NOMO-1 (cell line): Measurements from ENCODE around the gene R3HDM4.
A peak's percentile ranks its signal among the peaks of the same experiment; 100 is the strongest.

Experiments used
- DNase-seq, 2 experiments: peaks; one replicate each; lab custom pipeline; 2025; ENCODE audit not compliant: unreplicated experiment in 2 of 2; lab: John Stamatoyannopoulos, UW

R3HDM4 gene

DNA sequence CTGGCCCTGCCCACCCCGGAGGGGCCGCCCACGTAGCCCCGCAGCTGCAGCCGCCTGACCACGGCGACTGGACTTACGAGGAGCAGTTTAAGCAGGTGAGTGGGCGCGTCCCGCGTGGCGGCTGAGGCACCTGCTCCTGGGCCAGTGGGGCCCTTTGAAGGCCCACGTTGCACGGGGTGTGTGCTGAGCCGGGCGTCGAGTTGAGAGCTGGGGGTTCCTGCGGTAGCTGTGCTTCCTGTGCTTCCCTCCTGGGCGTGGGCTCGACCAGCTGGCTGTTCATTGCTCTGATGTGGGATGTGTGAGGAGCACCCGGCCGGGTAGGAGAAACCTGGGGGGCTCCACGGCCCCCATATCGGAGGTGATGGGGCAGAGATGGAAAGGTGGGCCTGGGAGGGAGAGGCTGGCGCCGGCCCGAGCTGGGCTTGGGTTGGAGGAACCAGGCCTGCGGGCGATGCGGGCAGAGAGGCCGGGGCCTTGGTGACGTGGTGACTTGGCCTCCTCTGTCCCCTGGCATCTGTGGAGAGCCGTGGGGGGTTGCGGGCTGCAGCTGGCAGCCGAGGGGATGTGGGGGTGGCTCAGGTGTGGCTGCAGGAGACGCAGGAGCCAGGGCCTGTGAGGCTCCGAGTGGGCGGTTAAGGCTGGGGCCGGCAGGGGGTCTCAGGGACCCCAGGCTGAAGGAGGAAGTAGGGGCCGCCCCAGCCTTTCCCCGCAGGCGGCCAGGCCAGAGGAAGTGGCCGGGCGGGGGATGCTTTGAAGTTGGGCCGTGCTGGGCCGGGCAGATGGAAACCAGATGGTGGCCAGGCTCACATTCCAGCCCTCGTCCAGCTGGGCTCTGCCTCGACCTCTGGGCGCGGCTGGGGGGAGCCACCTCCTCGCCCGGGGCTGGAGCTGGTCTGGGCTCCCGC, 19.9 kb upstream of the R3HDM4 start:
- no peak for DNase-seq

DNA sequence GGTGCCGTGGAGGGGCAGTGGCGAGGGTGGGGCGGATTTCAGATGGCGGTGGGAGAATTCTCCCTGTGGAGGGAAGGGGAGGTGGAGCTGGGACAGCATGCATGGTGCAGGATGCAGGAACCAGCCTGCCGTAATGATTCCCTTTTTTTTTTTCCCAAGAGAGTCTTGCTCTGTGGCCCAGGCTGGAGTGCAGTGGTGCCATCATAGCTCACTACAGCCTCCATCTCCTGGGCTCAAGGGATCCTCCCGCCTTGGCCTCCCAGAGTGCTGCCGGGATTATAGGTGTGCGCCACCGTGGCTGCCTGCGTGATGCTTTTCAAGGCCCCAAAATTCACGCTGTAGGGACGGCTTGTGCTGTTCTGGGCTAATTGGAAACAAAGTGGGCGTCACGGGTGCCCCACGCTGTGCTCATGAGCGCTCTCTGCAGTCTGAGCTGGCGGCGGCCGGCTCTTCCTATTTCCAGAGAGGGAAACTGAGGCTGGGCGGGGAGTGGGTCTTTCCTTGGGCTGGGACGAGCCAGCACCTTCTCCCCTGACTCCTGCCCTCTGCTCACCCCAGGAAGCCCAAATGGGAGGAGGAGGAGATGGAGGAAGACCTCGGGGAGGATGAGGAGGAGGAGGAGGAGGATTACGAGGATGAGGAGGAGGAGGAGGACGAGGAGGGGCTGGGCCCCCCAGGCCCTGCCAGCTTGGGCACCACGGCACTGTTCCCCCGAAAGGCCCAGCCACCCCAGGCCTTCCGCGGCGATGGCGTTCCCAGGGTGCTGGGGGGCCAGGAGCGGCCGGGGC, 19.0 kb upstream of the R3HDM4 start:
- DNase-seq, result no peak

DNA sequence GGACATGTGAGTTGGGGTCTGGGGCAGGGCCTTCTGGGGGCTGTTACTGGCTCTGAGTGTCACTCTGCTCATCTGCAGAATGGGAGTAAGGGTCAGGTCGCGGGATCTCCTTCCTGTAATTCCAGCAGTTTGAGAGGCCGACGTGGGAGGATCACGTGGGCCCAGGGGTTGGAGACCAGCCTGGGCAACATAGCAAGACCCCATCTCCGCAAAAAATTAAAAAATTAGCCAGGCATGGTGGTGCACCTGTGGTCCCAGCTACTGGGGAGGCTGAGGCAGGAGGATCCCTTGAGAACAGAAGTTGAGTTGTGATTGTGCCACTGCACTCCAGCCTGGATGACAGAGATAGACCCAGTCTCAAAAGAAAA, 16.9 kb upstream of the R3HDM4 start:
- no peak for DNase-seq

DNA sequence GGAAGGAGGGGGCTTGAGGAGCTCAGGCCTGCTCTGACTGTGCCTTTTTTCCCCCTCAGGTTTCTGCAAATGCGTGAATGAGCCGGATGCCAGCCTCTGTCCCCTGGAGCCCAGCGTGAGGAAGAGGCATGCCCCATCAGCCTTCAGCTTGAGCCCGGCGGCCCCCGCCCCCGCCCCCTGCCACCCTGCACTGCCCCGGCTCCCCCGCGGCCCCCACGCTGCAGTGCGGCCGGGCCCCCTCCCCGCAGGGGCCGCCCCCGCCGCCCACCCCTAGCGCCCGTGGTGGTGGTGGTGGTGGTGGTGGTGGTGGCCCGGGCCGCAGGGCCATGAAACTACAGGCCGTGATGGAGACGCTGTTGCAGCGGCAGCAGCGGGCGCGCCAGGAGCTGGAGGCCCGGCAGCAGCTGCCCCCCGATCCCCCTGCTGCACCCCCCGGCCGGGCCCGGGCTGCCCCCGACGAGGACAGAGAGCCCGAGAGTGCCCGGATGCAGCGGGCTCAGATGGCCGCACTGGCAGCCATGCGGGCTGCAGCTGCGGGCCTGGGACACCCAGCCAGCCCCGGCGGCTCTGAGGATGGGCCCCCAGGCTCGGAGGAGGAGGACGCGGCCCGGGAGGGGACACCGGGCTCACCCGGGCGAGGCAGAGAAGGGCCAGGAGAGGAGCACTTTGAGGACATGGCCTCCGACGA, 16.3 kb upstream of the R3HDM4 start:
- DNase-seq, result no peak

DNA sequence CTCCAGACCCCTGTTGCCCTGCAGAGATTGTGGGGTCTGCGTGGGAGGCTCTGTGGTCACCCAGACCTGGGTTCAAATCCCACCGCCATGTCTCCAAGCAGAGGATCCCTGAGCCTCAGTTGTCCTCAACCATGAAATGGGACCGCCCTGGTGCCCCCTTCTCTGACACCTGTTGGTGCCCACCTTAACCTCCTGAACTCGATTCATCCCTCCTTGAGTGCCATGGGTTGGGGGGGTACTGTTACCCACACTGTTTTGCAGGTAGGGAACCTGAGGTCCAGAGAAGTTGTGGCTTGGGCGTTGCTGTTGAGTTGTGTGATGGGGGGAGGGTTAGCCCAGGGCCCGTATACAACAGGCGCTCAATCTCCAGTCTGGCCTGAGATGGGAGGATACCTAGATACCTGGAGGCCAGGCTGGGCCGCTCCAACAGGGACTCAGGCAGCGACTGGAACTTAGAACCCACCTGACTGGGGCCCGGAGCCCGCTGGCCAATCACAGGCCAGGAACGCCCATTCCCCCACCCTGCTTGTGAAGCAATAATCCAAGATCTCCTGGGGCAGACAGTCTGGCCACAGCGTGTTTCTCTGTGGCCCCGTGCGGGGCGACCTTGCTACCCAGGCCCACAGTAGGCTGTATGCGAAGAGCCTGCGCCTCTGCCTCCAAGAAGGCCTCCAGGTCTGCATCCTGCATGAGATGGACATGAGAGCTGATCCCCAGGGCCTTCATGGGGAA, 15.6 kb upstream of the R3HDM4 start:
- peak; percentile 22 to 34 for DNase-seq

DNA sequence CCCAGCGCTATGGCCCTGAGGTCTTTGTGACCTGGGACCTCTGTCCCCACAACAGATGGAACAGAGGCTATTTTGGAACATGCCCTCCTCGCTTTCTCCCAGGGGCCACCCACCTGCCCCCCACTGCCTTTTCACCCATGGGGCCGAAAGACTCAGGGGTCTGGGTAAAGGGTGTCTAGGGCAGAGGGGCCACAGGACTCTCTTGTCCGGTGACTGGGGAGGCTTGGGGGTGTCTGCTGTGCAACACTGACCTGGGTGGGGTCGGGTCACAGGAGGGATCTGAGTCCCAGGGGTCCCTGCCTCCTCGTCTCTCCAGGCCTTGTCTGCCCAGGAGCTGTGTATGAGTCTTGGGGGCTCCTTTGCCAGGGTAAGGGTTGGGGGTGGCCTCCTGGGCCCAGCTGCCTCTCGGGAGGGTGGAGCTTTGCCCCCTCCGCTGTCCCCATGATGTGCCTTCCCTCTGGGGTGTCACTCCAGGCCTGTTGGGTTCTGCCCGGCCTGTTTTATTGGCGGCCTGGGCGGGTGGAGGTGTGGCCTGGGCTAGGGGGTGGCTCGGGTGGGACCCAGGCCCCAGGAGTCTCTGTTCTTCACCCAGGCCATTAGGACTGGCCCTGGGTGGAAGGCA, 14.9 kb upstream of the R3HDM4 start:
- DNase-seq, result peak; percentile 23 to 34

DNA sequence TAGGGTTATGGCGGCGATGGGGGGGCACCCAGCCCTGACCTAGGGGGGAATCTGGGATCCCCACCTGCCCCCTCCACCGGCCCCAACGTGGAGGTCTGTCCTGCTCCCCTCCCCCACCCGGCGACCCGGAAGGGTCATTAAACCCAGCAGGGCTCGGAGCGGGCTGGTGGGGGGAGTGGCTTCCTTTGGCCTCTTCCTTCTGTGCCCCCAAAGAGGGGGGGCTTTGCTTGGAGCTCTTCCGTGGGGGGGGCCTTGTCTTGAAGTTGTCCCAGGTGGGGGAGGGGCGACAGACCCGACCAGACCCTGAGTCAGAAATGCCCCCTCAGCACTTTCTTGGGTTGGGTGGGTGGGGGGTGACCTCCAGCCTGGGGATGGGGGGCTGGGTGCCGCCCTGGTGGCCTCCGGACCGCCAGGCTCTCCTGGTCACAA, 14.3 kb upstream of the R3HDM4 start:
- peak; percentile 18 to 34 for DNase-seq

DNA sequence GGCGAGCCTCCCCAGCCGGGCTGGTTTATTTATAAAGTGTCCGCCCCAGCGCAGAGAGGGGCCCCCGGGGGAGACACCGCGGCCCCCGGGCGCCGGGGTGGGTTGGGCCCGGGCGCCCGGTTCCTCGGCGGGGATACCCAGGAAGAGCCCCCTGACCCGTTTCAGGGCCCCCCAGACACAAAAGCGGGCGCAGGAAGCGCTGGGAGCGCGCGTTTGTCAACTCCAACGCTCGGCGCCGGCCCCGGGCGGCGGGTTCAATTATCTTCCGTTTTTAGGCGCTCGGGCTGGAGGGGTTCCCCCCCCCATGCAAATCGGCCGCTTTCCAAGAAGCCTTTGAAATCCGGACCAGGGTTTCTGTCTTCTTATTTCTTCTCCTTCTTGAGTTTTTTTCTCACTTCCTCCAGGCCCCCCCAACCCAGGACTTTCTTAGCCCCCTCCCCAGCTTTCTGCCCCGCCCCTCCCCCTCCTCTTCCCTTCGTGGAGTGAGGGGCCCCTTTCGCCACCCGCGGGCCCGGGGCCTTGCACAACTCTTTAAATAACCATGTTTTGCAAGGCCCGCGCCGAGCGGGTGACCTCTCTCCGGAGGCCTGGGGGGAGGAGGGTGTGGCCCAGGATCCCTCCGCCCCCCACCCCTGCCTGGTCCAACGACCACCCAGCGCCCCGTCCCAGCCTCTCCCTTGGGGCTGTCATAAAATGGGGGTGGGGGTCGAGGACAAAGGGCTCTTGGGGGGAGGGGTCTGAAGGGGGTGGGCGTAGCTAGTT, 13.8 kb upstream of the R3HDM4 start:
- peak; percentile 93 to 96 for DNase-seq

DNA sequence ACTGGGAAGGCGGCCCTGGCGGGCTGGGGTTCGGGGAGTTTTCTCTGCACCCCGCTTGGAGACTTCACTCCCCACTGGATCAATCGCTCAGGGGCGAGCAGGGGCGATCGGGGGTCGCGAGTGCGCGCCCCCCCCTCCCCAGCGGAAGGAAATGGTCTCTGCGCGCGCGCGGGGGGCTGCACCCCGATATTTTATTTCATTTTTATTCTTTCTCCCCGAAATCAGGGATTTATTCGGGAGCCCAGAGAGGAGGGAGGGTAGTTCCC, 13.2 kb upstream of the R3HDM4 start:
- no peak for DNase-seq

DNA sequence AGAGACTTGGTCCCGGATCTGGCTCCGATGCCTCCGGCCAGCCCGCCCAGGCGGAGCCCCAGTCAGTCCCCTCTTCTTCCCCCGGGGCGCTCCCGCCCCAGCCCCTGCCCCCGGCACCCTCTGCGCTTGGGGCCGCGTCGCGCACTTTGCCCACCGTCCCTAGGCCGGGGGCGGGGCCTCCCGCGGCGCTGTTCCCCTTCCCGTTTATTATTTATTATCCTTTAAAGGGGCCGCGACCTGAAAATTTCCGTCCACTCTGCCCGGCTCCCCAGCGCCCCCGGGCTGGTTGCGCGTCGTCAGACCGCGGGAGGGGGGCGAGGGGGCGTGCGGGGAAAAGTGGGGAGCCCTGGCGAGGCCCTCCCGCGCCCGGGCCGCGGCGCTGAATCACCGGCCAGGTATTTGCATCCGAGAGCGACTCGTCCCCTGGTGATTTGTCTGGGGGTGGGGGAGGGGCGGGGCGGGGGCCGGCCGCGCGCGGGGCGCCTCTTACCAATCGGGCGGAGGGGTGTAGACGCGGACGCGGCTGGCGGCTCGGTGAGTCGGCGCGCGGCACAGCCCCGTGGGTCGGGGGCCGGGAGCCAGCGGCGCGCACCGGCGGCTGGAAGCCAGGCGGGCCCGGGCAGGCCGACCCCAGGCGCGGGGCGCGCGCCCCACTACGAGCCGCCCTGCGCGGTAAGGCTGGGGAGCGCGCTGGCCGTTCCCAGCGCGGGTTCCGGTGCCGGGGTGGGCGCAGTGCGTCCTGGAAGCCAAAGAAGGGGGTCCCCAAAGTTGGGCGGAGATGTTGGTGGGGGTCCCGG, 12.7 kb upstream of the R3HDM4 start, which contains the start of gene ARID3A:
TSS of gene ARID3A (plus strand) at position 510 of the 797 bp plus-strand sequence. CDS start 3,494 bp downstream, outside the sequence.
- DNase-seq, result peak; percentile 89 to 94

DNA sequence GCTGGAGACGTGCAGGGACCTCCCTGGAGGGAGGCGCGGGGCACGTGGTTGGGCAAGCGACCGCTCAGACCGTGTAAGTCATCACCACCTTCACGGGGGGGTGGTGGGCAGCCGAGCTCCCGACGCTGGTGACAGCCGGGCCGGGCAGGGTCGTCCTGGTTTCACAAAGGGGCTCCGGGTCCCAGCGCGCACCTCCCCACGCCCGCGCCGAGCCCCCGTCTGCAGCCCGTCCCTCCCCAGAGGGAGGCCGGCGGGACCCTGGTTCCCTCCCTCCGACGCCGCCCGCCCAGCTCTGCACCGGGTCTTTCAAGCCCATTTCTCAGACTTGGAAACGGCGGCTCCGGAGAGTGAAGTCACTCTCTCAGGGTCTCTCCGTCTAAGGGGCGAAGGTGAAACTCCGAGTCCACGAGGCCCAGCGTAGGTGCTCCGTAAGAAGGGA, 12.1 kb upstream of the R3HDM4 start:
- DNase-seq, result peak; percentile 55 to 94

DNA sequence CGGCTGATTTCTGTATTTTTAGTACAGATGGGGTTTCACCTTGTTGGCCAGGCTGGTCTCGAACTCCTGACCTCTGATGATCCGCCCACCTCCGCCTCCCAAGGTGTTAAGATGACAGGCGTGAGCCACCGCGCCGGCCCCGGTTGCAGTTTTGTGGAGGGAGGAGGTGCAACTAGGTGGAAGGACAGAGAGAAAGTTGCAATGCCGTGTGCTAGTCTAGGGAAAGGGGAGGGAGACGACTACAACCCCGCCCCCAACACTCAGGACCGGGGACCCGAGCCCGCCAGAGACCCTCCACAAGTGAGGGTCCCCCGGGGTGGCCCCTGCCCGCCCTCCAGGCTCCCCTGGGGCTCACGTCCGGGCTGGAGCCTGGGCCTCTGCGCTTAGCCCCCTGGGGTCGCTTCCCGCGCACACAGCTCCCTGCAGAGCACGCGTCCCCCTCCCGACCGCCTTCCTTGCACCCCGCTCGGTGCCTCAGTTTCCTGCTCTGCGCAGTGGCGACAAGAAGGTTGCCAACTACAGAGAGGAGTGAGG, 11.6 kb upstream of the R3HDM4 start:
- no peak for DNase-seq

DNA sequence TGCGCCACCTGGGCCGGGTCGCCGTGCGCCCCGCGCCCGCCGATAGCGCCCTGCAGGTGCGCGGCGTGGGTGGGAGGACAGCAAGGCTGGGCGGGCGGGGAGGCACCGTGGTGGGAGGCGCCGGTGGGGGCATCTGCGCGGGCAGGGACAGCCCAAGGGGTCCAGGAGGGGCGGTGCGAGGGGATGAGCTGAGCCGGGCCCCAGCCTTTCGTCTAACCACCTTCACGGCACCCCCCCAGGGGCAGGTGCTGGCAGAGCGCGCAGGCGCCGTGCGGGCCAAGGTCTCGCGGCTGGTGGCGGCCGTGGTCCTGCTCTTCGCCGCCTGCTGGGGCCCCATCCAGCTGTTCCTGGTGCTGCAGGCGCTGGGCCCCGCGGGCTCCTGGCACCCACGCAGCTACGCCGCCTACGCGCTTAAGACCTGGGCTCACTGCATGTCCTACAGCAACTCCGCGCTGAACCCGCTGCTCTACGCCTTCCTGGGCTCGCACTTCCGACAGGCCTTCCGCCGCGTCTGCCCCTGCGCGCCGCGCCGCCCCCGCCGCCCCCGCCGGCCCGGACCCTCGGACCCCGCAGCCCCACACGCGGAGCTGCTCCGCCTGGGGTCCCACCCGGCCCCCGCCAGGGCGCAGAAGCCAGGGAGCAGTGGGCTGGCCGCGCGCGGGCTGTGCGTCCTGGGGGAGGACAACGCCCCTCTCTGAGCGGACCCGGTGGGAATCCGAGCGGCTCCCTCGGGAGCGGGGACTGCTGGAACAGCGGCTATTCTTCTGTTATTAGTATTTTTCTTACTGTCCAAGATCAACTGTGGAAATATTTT, 7.2 kb upstream of the R3HDM4 start:
- DNase-seq, result peak; percentile 18 to 52

DNA sequence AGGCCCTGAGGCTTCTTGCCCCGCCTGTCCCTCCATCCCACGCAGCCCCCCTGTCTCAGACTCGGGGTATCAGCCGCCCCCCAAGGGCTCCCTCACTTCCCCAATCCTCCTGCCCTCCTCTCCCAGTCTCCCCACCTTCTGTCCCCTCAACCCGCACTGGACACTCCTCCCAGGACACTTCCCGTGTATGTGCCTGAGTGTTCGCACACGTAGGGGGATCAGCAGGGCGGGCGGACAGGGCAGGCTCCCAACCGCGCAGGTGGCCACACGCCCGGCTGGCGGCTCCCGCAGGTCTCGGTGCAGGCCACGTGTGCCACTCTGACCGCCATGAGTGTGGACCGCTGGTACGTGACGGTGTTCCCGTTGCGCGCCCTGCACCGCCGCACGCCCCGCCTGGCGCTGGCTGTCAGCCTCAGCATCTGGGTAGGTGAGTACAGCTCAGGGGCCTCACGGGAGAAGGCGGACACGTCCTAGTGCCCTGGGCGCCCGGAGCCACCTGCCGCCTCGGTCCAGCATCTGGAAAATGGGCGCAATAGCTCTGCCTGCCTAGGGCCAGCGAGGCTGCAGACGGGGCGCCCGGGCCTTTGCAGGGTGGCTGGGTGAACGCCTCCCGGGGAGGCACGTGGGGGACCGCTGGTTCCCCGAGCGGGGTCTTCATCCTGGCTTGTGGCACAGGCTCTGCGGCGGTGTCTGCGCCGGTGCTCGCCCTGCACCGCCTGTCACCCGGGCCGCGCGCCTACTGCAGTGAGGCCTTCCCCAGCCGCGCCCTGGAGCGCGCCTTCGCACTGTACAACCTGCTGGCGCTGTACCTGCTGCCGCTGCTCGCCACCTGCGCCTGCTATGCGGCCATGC, 6.4 kb upstream of the R3HDM4 start:
- no peak for DNase-seq

DNA sequence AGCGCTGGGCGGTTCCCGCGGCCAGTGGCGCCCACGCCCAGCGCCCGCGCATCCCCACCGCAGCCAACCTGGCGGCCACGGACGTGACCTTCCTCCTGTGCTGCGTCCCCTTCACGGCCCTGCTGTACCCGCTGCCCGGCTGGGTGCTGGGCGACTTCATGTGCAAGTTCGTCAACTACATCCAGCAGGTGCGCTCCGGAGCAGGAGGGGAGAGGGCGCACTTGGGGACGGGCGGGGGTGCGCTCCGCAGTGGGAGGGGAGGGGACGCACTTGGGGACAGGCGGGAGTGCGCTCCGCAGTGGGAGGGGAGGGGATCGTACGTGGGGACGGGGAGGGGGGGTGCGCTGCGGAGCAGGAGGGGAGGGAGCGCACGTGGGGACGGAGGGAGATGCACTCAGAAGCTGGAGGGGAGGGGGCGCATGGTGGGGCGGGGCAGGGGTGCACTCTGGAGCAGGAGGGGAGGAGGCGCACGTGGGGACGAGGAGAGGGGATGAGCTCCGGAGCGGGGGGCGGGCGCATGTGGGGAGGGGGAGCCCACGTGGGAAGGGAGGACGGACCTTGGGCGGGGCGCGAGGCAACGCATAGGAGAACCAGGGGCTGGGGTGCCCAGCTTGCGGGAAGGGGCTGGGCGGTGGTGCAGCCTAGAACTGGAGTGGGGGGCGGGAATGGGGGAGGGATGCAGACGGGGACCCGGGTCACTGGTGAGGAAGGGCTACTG, 5.6 kb upstream of the R3HDM4 start:
- no peak for DNase-seq

DNA sequence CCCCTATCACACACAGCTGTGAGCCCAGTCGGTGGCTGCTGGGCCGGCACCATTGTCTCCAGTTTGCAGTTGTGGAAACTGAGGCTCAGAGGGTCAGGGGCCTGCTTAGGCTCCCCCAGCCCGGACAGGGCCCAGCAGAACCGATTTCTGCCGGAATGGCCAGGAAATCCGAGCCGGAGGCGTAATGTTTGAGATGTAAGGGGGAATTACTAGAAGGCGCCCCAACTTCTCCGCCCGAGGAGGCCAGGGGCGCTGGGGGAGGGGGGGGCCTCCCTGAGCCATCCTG, 5.1 kb upstream of the R3HDM4 start:
- no peak for DNase-seq
